ENCODE data around the gene TUBGCP6. TPM values are rescaled to one million over a fixed set of nuclear protein-coding genes. Genes with fewer than 3 reads are reported as not detected.

The TUBGCP6 gene
- total RNA-seq, 2 experiments from 2014 or later, result 44.8 to 47.2 TPM

- intact Hi-C loops (cut with micrococcal nuclease), result no loop called here
- ChIA-PET CTCF (no interaction called here), POLR2A (interaction anchor here (0.8 to 1.3 kb wide), 2 partner anchors 26 to 27 kb away, joined by 3 read pairs; partner anchors contain the start of gene TUBGCP6)
- Mint-ChIP-seq H3K27ac (no peak overlapping the region), H3K36me3 (ENCODE audit: low read depth) (peaks cover 33% of the 10 kb centered on the region), H3K4me1 (ENCODE audit: low read depth) (no peaks in the 10 kb centered on the region), H3K9me3 (no peaks in the 10 kb centered on the region), H3K27me3 (no peaks in the 10 kb centered on the region), H3K4me3 (no peak overlapping the region)
- TF ChIP-seq CTCF (IDR thresholded peaks at IDR 0.05), result no peak
- DNase-seq (no peak), ATAC-seq (no peak)
Observed at GRCh38 chr22:50216684-50217520, 27.9 kb downstream of the TUBGCP6 start.

DNA sequence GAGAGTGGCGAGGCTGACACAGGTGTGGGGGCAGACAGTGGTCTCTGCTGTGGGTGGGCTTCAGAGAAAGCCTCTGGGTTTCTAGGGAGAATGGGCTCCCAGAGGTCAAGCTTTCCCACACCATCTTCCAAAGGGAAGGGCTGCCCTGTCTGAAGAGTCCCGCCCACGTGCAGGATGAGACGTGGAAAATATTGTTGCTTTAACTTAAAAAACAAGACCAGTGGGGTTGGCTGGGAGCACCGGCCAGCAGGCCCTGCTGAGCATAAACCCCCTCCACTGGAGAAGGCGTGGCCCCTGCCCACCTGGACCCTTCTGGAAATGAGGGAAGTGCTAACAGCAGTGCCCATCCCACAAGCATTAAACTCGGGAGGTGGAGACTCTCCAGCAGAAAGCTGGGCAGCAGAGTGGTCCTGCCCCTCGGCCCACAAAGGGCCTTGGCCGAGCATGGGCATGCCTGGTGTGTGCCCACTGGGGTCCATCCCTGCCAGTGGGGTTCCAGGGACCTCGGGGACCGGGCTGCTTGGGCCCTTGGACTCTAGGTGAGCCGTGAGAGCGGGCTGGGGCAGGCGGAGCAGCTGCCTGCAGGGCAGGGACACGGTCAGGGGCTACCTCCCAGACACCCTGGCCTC lies 28.7 kb downstream of the TUBGCP6 start:
- no peaks in the 10 kb centered on the region for H3K27me3 Mint-ChIP-seq
- no peak overlapping the region for H3K27ac Mint-ChIP-seq
- DNase-seq, result no peak
- H3K4me3 Mint-ChIP-seq, result no peak overlapping the region
- no peak for ATAC-seq
- ChIA-PET CTCF (no interaction called here), POLR2A (interaction anchor here (0.6 to 1.3 kb wide), 2 partner anchors 28 to 468 kb away, joined by 3 read pairs; partner anchors contain the start of gene TUBGCP6)
- no peaks in the 10 kb centered on the region for H3K9me3 Mint-ChIP-seq
- H3K36me3 Mint-ChIP-seq (ENCODE audit: low read depth), result peaks cover 34% of the 10 kb centered on the region
- intact Hi-C loops (cut with micrococcal nuclease), result no loop called here
- H3K4me1 Mint-ChIP-seq (ENCODE audit: low read depth), result no peaks in the 10 kb centered on the region
- no peak for TF ChIP-seq CTCF (IDR thresholded peaks at IDR 0.05)

- CTCF ChIA-PET, result no interaction called here
- DNase-seq, result no peak
- H3K27me3 Mint-ChIP-seq, result no peaks in the 10 kb centered on the region
- no peak for ATAC-seq
- TF ChIP-seq CTCF (IDR thresholded peaks at IDR 0.05), result no peak
- H3K4me3 Mint-ChIP-seq, result no peak overlapping the region
- no peaks in the 10 kb centered on the region for H3K4me1 Mint-ChIP-seq (ENCODE audit: low read depth)
- POLR2A ChIA-PET, result interaction anchor here (0.6 to 1.3 kb wide), 2 partner anchors 29 to 468 kb away, joined by 3 read pairs; partner anchors contain the start of gene TUBGCP6
- H3K9me3 Mint-ChIP-seq, result no peaks in the 10 kb centered on the region
- intact Hi-C loops (cut with micrococcal nuclease), result no loop called here
- H3K36me3 Mint-ChIP-seq (ENCODE audit: low read depth), result peaks cover 34% of the 10 kb centered on the region
- no peak overlapping the region for H3K27ac Mint-ChIP-seq
Observed at GRCh38 chr22:50215297-50216054, 29.3 kb downstream of the TUBGCP6 start.

GRCh38 chr22:50213263-50213662 lies 31.6 kb downstream of the TUBGCP6 start:
- CTCF ChIA-PET, result interaction anchor here (2.1 kb wide), 1 partner anchor 65 kb away, joined by 10 read pairs; no protein-coding TSS in a partner anchor
- H3K9me3 Mint-ChIP-seq, result no peaks in the 10 kb centered on the region
- intact Hi-C loops (cut with micrococcal nuclease), result no loop called here

More at GRCh38 chr22:50213263-50213662, 31.6 kb downstream of the TUBGCP6 start:
- POLR2A ChIA-PET, result interaction anchor here (1.5 kb wide), 1 partner anchor 12 kb away, joined by 3 read pairs; no protein-coding TSS in a partner anchor
- Mint-ChIP-seq H3K4me3 (no peak overlapping the region), H3K27ac (no peak overlapping the region), H3K4me1 (ENCODE audit: low read depth) (peaks cover 4% of the 10 kb centered on the region), H3K36me3 (ENCODE audit: low read depth) (peaks cover 28% of the 10 kb centered on the region), H3K27me3 (no peaks in the 10 kb centered on the region)
- DNase-seq (no peak), ATAC-seq (no peak)
- no peak for TF ChIP-seq CTCF (IDR thresholded peaks at IDR 0.05)

Measured in activated CD8-positive, alpha-beta T cell treated with anti-CD3 and anti-CD28 coated beads for 36 hours (primary cell).